Measurements from ENCODE around the gene CNTLN. TPM values are rescaled to one million over a fixed set of nuclear protein-coding genes. Genes with fewer than 3 reads are reported as not detected.
"Not testable (repeated sequence)": the region's sequence is repeated elsewhere in the genome, so short reads cannot be mapped to it uniquely, and the experiment has no call there.

The CNTLN gene
- total RNA-seq, 2 donors from 2014 or later: 2.4 to 2.6 TPM

- intact Hi-C loops (cut with DNase I): no loop called here
- Histone ChIP-seq H3K4me3 (no peak overlapping the region), H3K36me3 (no peaks in the 10 kb centered on the region), H3K9ac (ENCODE audit: low read depth in 2 of 2, low read length in 2 of 2) (no peak overlapping the region), H3K4me1 (no peaks in the 10 kb centered on the region), H3K27ac (no peak overlapping the region), H3K9me3 (no peaks in the 10 kb centered on the region), H3K27me3 (no peaks in the 10 kb centered on the region)
- no peak for DNase-seq
- TF ChIP-seq, protein P1, sequence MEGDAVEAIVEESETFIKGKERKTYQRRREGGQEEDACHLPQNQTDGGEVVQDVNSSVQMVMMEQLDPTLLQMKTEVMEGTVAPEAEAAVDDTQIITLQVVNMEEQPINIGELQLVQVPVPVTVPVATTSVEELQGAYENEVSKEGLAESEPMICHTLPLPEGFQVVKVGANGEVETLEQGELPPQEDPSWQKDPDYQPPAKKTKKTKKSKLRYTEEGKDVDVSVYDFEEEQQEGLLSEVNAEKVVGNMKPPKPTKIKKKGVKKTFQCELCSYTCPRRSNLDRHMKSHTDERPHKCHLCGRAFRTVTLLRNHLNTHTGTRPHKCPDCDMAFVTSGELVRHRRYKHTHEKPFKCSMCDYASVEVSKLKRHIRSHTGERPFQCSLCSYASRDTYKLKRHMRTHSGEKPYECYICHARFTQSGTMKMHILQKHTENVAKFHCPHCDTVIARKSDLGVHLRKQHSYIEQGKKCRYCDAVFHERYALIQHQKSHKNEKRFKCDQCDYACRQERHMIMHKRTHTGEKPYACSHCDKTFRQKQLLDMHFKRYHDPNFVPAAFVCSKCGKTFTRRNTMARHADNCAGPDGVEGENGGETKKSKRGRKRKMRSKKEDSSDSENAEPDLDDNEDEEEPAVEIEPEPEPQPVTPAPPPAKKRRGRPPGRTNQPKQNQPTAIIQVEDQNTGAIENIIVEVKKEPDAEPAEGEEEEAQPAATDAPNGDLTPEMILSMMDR (IDR thresholded peaks at IDR 0.05): no peak
Observed at GRCh38 chr9:17230646-17231045, 95.8 kb downstream of the CNTLN start.

- Histone ChIP-seq H3K27me3 (no peaks in the 10 kb centered on the region), H3K4me1 (no peaks in the 10 kb centered on the region)
- intact Hi-C loops (cut with DNase I): no loop called here
Observed at GRCh38 chr9:17236147-17236546, 101.3 kb downstream of the CNTLN start.

GRCh38 chr9:17246770-17247169, 111.9 kb downstream of the CNTLN start:
- H3K36me3 ChIP-seq: no peaks in the 10 kb centered on the region
- H3K27ac ChIP-seq: no peak overlapping the region
- H3K4me1 ChIP-seq: no peaks in the 10 kb centered on the region
- no peak overlapping the region for H3K4me3 ChIP-seq
- intact Hi-C loops (cut with DNase I): no loop called here
- H3K27me3 ChIP-seq: no peaks in the 10 kb centered on the region
- no peak overlapping the region for H3K9ac ChIP-seq (ENCODE audit: low read depth in 2 of 2, low read length in 2 of 2)
- TF ChIP-seq, protein P1 (IDR thresholded peaks at IDR 0.05): no peak
- H3K9me3 ChIP-seq: no peaks in the 10 kb centered on the region
- DNase-seq: no peak

More at GRCh38 chr9:17236147-17236546, 101.3 kb downstream of the CNTLN start:
- Histone ChIP-seq H3K36me3 (no peaks in the 10 kb centered on the region), H3K27ac (no peak overlapping the region), H3K9me3 (no peaks in the 10 kb centered on the region), H3K9ac (ENCODE audit: low read depth in 2 of 2, low read length in 2 of 2) (no peak overlapping the region), H3K4me3 (no peak overlapping the region)
- TF ChIP-seq, protein P1 (IDR thresholded peaks at IDR 0.05): no peak
- no peak for DNase-seq

GRCh38 chr9:17251100-17251499, 116.3 kb downstream of the CNTLN start:
- Histone ChIP-seq H3K27me3 (no peaks in the 10 kb centered on the region), H3K36me3 (no peaks in the 10 kb centered on the region), H3K9ac (ENCODE audit: low read depth in 2 of 2, low read length in 2 of 2) (no peak overlapping the region), H3K4me1 (no peaks in the 10 kb centered on the region), H3K4me3 (no peak overlapping the region), H3K9me3 (no peaks in the 10 kb centered on the region), H3K27ac (no peak overlapping the region)
- no peak for DNase-seq
- TF ChIP-seq, protein P1 (IDR thresholded peaks at IDR 0.05): no peak
- intact Hi-C loops (cut with DNase I): no loop called here

DNA sequence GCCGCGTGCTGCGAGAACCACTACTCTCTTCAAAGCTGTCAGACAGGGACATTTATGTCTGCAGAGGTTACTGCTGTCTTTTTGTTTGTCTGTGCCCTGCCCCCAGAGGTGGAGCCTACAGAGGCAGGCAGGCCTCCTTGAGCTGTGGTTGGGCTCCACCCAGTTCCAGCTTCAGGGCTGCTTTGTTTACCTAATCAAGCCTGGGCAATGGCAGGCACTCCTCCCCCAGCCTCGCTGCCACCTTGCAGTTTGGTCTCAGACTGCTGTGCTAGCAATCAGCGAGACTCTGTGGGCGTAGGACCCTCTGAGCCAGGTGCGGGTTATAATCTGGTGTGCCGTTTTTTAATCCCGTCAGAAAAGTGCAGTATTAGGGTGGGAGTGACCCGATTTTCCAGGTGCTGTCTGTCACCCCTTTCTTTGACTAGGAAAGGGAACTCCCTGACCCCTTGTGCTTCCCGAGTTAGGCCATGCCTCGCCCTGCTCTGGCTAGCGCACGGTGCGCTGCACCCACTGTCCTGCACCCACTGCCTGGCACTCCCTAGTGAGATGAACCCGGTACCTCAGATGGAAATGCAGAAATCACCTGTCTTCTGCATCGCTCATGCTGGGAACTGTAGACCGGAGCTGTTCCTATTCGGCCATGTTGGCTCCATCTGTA, 133.8 kb downstream of the CNTLN start:
- intact Hi-C loops (cut with DNase I): not testable (repeated sequence)
- DNase-seq: peak; percentile 44

DNA sequence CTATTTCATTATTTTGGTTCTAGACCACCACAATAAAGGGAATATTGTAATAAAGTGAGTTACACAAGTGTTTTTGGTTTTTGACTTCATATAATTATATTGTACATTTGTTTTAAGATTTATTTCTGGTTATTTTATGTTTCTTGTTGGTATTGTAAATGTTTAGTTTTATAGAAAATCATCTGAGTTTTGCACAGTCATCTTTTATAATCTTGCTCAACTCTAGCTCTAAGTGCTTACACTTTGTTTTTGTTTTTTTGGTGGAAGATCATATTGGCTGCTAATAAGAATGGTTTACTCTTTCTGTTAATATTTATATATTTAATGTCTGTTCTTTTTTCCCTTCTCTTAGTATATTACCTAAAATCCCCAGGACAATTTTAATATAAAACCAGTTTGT, 135.0 kb downstream of the CNTLN start:
- H3K4me1 ChIP-seq: no peaks in the 10 kb centered on the region
- H3K36me3 ChIP-seq: no peaks in the 10 kb centered on the region
- no peak for DNase-seq
- no peaks in the 10 kb centered on the region for H3K27me3 ChIP-seq
- intact Hi-C loops (cut with DNase I): no loop called here
- TF ChIP-seq, protein P1 (IDR thresholded peaks at IDR 0.05): no peak
- H3K4me3 ChIP-seq: no peak overlapping the region
- H3K9ac ChIP-seq (ENCODE audit: low read depth in 2 of 2, low read length in 2 of 2): no peak overlapping the region
- no peaks in the 10 kb centered on the region for H3K9me3 ChIP-seq
- no peak overlapping the region for H3K27ac ChIP-seq

More for the DNA sequence above, 133.8 kb downstream of the CNTLN start:
- not testable (repeated sequence) for H3K9ac ChIP-seq (ENCODE audit: low read depth in 2 of 2, low read length in 2 of 2); H3K4me1 ChIP-seq; H3K4me3 ChIP-seq; H3K9me3 ChIP-seq; H3K27me3 ChIP-seq; H3K27ac ChIP-seq; H3K36me3 ChIP-seq

All from colonic mucosa (tissue), 4 donors.